ENCODE measurements around the gene MRPL22.

Gene MRPL22

DNA sequence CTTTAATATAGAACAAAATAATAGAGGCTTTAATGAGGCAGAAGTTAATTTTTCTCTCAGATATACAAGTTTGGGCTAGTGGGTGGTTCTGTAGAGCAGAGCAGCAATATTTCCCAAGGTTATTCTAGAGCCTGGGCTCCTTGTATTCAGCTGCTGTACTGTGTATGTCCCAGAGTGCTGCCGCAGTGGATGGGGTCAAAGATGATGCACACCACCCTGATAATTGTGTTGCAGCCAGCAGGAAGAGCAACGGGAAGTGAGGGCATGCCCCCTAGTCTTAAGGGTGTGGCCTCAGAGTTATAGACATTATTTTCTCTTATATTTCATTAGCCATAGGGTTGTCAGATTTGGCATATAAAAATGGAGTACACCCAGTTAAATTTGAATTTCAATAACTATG is 48.8 kb downstream of the MRPL22 start:
- H3K4ac ChIP-seq (ENCODE audit: low read depth, low read length) = no peak overlapping the region
- H3K9ac ChIP-seq (ENCODE audit: low read length) = no peak overlapping the region
- no peaks in the 10 kb centered on the region for H3K36me3 ChIP-seq (ENCODE audit: control insufficient read depth in 1 of 2, insufficient read depth in 2 of 2, low read length in 2 of 2)
- H3K27ac ChIP-seq (ENCODE audit: low read depth, low read length) = no peak overlapping the region
- H3K4me2 ChIP-seq (ENCODE audit: low read length) = no peak overlapping the region
- no peak overlapping the region for H2AK5ac ChIP-seq (ENCODE audit: low read length)
- no peaks in the 10 kb centered on the region for H3K27me3 ChIP-seq (ENCODE audit: insufficient read depth, low read length)
- H2BK12ac ChIP-seq (ENCODE audit: low read length) = no peak overlapping the region
- no peak overlapping the region for H4K91ac ChIP-seq (ENCODE audit: low read depth, low read length)
- no CpG with 5 or more reads among the region's 2 CpGs for WGBS (ENCODE audit: extremely low coverage, insufficient coverage, insufficient read length)
- H3K4me1 ChIP-seq (ENCODE audit: control insufficient read depth in 1 of 2, insufficient read depth in 2 of 2, low read length in 2 of 2) = no peaks in the 10 kb centered on the region
- no peaks in the 10 kb centered on the region for H3K79me2 ChIP-seq (ENCODE audit: control insufficient read depth, insufficient read depth, low read length, poor library complexity)
- H2BK5ac ChIP-seq (ENCODE audit: low read depth, low read length, poor library complexity) = no peak overlapping the region
- no peak overlapping the region for H4K8ac ChIP-seq (ENCODE audit: low read depth, low read length)
- no peak overlapping the region for H3K14ac ChIP-seq (ENCODE audit: low read length)
- no peak for DNase-seq
- H3K18ac ChIP-seq (ENCODE audit: low read length) = no peak overlapping the region
- H2BK120ac ChIP-seq (ENCODE audit: insufficient read depth, low read length, poor library complexity) = no peak overlapping the region
- H3K23ac ChIP-seq (ENCODE audit: low read length) = no peak overlapping the region
- no peak overlapping the region for H3K4me3 ChIP-seq (ENCODE audit: low read depth, low read length)
- no peaks in the 10 kb centered on the region for H3K9me3 ChIP-seq (ENCODE audit: insufficient read depth, low read depth, low read length)
- H4K12ac ChIP-seq (ENCODE audit: low read depth, low read length) = no peak overlapping the region
- no peaks in the 10 kb centered on the region for H3K79me1 ChIP-seq (ENCODE audit: low read length)
- H2AFZ ChIP-seq (ENCODE audit: insufficient read depth, low read length, poor library complexity) = no peak overlapping the region

DNA sequence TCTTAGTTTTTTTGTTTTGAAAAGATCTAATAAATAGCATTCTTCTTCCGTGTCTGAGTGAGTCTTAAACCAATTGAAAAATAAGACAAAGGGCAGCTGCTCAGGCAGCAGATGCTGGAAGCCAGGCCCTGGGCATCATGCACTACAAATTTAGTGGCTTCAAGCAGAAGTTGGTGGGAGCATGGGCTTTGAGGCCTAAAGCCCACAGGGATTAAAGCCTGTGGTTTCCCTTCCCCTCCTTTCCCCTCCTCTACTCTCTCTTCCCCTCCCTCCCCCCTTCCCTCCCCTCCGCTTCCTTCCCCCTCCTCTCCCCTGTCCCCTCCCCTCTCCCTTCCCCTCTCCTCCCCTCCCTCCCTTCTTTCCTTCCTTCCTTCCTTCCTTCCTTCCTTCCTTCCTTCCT is 52.6 kb downstream of the MRPL22 start:
- no CpG with 5 or more reads among the region's 2 CpGs for WGBS (ENCODE audit: extremely low coverage, insufficient coverage, insufficient read length)
- Histone ChIP-seq H4K8ac (ENCODE audit: low read depth, low read length) (no peak overlapping the region), H3K9ac (ENCODE audit: low read length) (no peak overlapping the region), H2BK5ac (ENCODE audit: low read depth, low read length, poor library complexity) (no peak overlapping the region), H3K4me1 (ENCODE audit: control insufficient read depth in 1 of 2, insufficient read depth in 2 of 2, low read length in 2 of 2) (no peaks in the 10 kb centered on the region), H3K4me3 (ENCODE audit: low read depth, low read length) (no peak overlapping the region), H3K9me3 (ENCODE audit: insufficient read depth, low read depth, low read length) (no peaks in the 10 kb centered on the region), H2BK120ac (ENCODE audit: insufficient read depth, low read length, poor library complexity) (no peak overlapping the region), H3K27me3 (ENCODE audit: insufficient read depth, low read length) (no peaks in the 10 kb centered on the region), H3K27ac (ENCODE audit: low read depth, low read length) (no peak overlapping the region), H3K4me2 (ENCODE audit: low read length) (no peak overlapping the region), H3K14ac (ENCODE audit: low read length) (no peak overlapping the region), H3K79me2 (ENCODE audit: control insufficient read depth, insufficient read depth, low read length, poor library complexity) (no peaks in the 10 kb centered on the region), H4K91ac (ENCODE audit: low read depth, low read length) (no peak overlapping the region), H4K12ac (ENCODE audit: low read depth, low read length) (no peak overlapping the region), H3K18ac (ENCODE audit: low read length) (no peak overlapping the region), H3K4ac (ENCODE audit: low read depth, low read length) (no peak overlapping the region), H3K36me3 (ENCODE audit: control insufficient read depth in 1 of 2, insufficient read depth in 2 of 2, low read length in 2 of 2) (no peaks in the 10 kb centered on the region), H2AK5ac (ENCODE audit: low read length) (no peak overlapping the region), H3K79me1 (ENCODE audit: low read length) (no peaks in the 10 kb centered on the region), H2AFZ (ENCODE audit: insufficient read depth, low read length, poor library complexity) (no peak overlapping the region), H3K23ac (ENCODE audit: low read length) (no peak overlapping the region), H2BK12ac (ENCODE audit: low read length) (no peak overlapping the region)
- no peak for DNase-seq

DNA sequence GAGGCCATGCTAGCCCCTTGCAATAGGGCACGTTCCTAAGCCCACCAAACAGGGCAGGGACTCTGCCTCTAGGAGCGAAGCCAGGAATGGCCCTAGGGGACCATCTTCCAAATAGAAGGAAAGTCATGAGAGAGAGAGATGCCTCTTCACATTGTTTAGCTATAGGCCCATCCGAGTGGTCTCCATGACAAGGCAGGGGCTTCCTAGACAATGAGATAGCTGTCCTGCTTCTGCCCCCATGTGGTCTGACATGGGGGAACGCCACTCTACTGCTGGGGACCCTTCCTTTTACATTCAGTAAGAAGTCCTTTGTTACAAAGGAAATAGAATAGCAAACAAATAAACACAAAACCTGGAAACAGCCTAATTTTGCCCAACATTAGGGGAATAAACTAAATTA is 54.8 kb downstream of the MRPL22 start:
- Histone ChIP-seq H3K23ac (ENCODE audit: low read length) (no peak overlapping the region), H2BK120ac (ENCODE audit: insufficient read depth, low read length, poor library complexity) (no peak overlapping the region), H3K27ac (ENCODE audit: low read depth, low read length) (no peak overlapping the region), H3K14ac (ENCODE audit: low read length) (no peak overlapping the region), H3K79me1 (ENCODE audit: low read length) (no peaks in the 10 kb centered on the region), H3K27me3 (ENCODE audit: insufficient read depth, low read length) (no peaks in the 10 kb centered on the region), H4K91ac (ENCODE audit: low read depth, low read length) (no peak overlapping the region), H4K8ac (ENCODE audit: low read depth, low read length) (no peak overlapping the region), H3K4me1 (ENCODE audit: control insufficient read depth in 1 of 2, insufficient read depth in 2 of 2, low read length in 2 of 2) (no peaks in the 10 kb centered on the region), H3K18ac (ENCODE audit: low read length) (no peak overlapping the region), H3K4me3 (ENCODE audit: low read depth, low read length) (no peak overlapping the region), H3K9me3 (ENCODE audit: insufficient read depth, low read depth, low read length) (no peaks in the 10 kb centered on the region), H2BK5ac (ENCODE audit: low read depth, low read length, poor library complexity) (no peak overlapping the region), H2AK5ac (ENCODE audit: low read length) (no peak overlapping the region), H4K12ac (ENCODE audit: low read depth, low read length) (no peak overlapping the region), H3K9ac (ENCODE audit: low read length) (no peak overlapping the region), H2BK12ac (ENCODE audit: low read length) (no peak overlapping the region), H3K4me2 (ENCODE audit: low read length) (no peak overlapping the region), H3K36me3 (ENCODE audit: control insufficient read depth in 1 of 2, insufficient read depth in 2 of 2, low read length in 2 of 2) (no peaks in the 10 kb centered on the region), H2AFZ (ENCODE audit: insufficient read depth, low read length, poor library complexity) (no peak overlapping the region), H3K4ac (ENCODE audit: low read depth, low read length) (no peak overlapping the region), H3K79me2 (ENCODE audit: control insufficient read depth, insufficient read depth, low read length, poor library complexity) (no peaks in the 10 kb centered on the region)
- no peak for DNase-seq
- WGBS (ENCODE audit: extremely low coverage, insufficient coverage, insufficient read length) = no CpG with 5 or more reads among the region's 4 CpGs

DNA sequence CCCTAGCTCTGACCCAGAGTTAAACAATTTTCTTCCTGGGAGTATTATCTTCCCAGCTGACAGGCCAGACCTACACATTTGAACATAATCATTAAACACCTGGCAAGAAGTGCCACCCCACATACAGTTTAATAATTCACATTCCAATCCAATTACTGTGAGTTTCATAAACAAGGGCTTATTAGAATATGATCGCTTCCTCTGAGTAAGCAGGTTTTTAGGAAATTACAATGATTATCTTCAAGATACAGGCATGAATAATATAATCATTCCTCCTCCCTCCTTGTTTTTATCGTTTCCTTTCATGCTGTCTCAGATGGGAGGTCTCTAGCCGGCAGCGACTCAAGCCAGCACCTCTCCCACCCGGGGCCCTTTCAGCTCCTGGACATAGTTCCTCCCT is 56.9 kb downstream of the MRPL22 start:
- DNase-seq = no peak
- Histone ChIP-seq H3K4me3 (ENCODE audit: low read depth, low read length) (no peak overlapping the region), H2AFZ (ENCODE audit: insufficient read depth, low read length, poor library complexity) (no peak overlapping the region), H3K14ac (ENCODE audit: low read length) (no peak overlapping the region), H3K79me2 (ENCODE audit: control insufficient read depth, insufficient read depth, low read length, poor library complexity) (no peaks in the 10 kb centered on the region), H3K23ac (ENCODE audit: low read length) (no peak overlapping the region), H3K4me2 (ENCODE audit: low read length) (no peak overlapping the region), H3K4me1 (ENCODE audit: control insufficient read depth in 1 of 2, insufficient read depth in 2 of 2, low read length in 2 of 2) (no peaks in the 10 kb centered on the region), H3K4ac (ENCODE audit: low read depth, low read length) (no peak overlapping the region), H4K91ac (ENCODE audit: low read depth, low read length) (no peak overlapping the region), H3K27me3 (ENCODE audit: insufficient read depth, low read length) (no peaks in the 10 kb centered on the region), H3K27ac (ENCODE audit: low read depth, low read length) (no peak overlapping the region), H4K8ac (ENCODE audit: low read depth, low read length) (no peak overlapping the region), H2BK5ac (ENCODE audit: low read depth, low read length, poor library complexity) (no peak overlapping the region), H4K12ac (ENCODE audit: low read depth, low read length) (no peak overlapping the region), H3K18ac (ENCODE audit: low read length) (no peak overlapping the region), H2AK5ac (ENCODE audit: low read length) (no peak overlapping the region), H3K9ac (ENCODE audit: low read length) (no peak overlapping the region), H3K79me1 (ENCODE audit: low read length) (no peaks in the 10 kb centered on the region), H2BK12ac (ENCODE audit: low read length) (no peak overlapping the region), H3K9me3 (ENCODE audit: insufficient read depth, low read depth, low read length) (no peaks in the 10 kb centered on the region), H3K36me3 (ENCODE audit: control insufficient read depth in 1 of 2, insufficient read depth in 2 of 2, low read length in 2 of 2) (no peaks in the 10 kb centered on the region), H2BK120ac (ENCODE audit: insufficient read depth, low read length, poor library complexity) (no peak overlapping the region)
- WGBS (ENCODE audit: extremely low coverage, insufficient coverage, insufficient read length) = no CpG with 5 or more reads among the region's 5 CpGs

Measured in trophoblast cell (in vitro differentiated cells and primary cell).